GM21737 (cell line): ENCODE measurements around the gene NHLH1.
"Not testable (repeated sequence)": the region's sequence is repeated elsewhere in the genome, so short reads cannot be mapped to it uniquely, and the experiment has no call there.

Experiments used
- ATAC-seq: cut with Tn5 transposase; IDR thresholded peaks from one replicate; pipeline ENCODE4 v1.9.1; 2021; ENCODE audit warnings: mild to moderate bottlenecking, moderate library complexity; ENCODE audit not compliant: unreplicated experiment

Gene NHLH1

DNA sequence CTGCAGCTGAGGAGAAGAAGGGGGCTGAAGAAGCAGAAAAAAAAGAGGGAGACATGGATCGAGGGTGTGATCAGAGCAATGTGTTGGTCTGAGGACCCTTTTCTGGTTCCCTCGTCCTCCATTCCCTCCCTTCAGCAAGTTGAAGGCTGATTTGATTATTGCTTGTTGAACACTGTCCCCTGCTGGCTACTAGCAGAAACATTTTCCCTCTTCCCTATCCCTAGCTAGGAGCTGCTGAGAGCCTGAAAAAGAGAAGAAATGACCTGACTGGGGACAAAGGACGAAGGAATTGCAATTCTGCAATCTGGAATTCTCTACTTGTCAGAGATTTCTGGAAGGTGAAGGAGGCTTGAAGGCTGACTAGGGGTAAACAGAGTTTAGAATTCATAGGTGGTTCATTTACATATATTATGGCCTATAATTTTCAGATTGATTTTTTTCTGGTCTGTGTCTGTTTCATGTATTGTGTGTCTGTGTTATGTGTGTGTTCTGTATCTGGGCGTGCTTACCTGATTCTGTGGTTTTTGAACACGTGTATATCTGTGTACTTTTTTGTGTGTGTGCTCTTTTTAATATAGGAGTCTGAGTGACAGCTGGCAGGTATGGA lies 9.8 kb downstream of the NHLH1 start:
- peak; percentile 55 for ATAC-seq

DNA sequence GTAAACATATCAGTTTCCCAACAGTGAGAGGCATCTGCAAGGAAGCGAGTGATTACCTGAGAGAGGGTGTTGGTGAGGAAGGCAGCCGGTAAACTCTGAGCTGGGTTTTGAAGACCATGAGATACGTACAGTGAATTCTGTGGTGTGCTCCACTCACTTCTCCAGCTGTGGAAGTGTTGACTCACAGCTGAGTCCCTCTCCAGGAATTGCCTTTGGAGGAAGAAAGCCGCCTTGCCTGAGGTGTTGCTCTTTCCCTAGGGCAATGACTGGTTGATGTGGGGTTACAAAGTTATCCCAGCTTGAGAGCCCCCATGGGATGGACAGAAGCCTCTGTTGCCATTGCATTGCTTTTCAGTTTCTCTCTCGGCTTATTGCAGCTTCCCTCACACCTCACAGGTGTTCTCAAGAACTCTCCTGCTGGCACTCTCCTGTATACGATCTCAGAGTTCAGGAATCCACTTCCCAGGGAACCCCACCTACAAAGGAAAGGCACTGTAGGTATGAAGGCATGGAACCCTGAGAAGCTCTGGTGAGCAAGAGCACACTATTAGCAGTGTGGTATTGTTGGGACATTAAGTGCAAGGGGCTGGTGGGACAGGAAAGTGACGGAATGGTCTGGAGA lies 10.8 kb downstream of the NHLH1 start:
- no peak for ATAC-seq

DNA sequence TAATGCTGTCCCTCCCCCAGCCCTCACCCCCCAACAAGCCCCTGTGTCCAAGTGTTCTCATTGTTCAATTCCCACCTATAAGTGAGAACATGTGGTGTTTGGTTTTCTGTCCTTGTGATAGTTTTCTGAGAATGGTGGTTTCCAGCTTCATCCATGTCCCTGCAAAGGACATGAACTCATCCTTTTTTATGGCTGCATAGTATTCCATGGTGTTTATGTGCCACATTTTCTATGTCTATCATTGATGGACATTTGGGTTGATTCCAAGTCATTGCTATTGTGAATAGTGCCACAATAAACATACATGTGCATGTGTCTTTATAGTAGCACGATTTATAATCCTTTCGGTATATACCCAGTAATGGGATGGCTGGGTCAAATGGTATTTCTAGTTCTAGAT lies 17.9 kb downstream of the NHLH1 start:
- not testable (repeated sequence) for ATAC-seq

DNA sequence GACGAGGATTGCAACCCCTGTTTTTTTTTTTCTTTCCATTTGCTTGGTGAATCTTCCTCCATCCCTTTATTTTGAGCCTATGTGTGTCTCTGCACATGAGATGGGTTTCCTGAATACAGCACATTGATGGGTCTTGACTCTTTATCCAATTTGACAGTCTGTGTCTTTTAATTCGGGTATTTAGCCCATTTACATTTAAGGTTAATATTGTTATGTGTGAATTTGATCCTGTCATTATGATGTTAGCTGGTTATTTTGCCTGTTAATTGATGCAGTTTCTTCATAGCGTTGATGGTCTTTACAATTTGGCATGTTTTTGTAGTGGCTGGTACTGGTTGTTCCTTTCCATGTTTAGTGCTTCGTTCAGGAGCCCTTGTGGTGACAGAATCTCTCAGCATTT lies 21.5 kb downstream of the NHLH1 start:
- not testable (repeated sequence) for ATAC-seq

DNA sequence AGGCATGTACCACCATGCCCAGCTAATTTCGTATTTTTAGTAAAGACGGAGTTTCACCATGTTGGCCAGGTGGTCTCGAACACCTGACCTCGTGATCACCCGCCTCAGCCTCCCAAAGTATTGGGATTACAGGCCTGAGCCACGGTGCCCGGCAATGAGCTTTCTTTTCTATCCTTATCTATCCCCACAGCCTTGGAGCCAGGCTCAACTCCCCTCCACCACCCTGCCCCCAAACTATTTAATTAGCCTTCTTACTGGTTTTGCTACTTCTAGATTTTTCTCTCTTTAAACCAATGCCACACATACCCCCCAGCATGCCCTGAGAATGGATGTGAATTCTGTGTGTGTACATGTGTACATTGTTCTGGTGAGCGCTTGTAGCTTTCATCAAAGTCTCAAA lies 27.8 kb downstream of the NHLH1 start:
- ATAC-seq, result no peak

DNA sequence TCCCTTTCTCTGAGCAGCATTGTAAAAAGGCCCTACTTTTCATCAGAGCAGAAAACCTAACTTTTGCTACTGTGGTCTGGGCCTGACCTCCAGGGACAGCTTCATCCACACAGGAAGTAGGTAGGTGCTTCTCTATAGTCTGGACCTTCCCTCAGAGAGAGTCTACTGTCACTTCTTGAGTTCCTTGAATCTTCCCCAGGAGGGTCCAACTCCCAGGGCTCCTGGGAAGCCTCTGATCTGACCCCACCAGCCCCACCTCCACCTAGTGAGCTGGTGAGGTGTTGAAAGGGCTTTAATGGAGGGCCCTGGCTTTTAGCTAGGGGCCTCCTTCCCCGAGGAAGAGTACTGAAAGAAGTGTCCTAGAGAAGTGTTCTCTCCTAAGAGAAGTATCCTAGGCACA lies 30.8 kb downstream of the NHLH1 start:
- ATAC-seq, result no peak

DNA sequence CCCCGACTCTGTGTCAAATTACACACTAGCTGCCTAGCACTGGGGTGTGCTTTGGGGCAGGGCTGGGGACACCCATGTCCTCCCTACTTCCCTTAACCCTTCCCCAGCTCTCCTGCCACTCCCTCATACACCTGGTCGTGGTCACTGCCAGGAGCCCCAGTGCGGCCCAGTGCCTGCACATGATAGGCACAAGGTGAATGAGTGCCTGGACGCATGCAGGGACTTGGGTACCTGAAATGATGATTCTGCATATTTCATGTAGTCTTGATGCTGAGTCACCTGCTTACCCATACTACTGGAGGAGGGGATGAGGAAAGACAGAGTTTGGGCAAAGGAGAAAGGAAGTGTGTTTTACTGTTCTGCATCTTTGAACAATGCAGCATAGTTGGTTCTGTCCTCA lies 32.0 kb downstream of the NHLH1 start:
- ATAC-seq, result no peak

DNA sequence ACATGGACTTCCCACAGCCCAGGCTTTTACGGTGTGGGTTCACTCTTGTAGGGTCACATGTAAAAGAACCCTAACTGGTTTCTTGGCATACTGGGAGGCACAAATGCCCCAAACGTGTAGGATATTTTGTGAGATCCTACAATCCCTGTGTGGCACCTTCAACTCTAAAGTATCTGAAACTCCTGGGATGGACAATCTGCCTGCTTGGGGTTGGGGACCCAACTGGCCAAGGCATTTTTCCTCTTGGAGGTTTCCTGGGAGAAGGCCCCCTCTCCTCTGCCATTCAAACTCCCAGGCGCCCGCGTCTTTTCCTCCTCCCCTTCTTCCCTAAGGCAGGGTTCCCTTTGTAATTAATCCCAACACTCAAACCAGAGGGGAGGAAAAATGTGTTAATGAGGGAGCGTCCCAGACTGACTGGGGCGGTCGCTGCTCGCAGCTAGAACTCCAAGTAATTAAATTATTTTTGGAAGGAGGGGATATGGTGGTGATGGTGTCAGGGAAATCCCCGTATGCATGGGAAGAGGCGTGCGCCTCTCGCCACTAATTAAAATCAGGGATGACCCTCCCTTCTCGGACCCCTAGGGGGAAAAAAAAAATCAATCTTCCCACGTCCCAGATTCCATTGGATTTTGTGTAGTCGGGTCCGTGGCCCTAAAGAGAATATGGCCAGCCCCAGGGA lies 32.8 kb downstream of the NHLH1 start:
- no peak for ATAC-seq

DNA sequence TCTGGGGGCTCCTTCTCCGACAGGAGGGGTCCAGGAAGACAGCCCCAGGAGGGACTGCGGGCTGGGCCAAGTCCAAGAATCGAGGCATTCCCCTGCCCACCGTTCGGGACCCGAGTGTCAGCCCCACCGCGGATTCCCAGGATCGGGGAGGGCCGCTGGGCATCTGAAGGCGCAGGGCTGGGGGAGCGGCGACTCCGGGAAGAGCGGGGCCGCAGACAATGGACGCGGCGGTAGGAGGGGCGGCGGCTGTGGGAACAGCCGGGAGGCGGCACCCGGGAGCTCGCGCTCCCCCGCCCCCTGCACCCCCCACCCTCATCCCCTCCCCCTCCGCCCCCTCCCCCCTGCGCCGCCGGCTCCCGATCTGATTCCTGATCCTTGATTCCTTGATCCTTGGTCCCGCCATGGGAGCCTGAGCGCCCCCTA lies 33.4 kb downstream of the NHLH1 start, which contains the start of gene VANGL2:
Gene VANGL2 (plus strand): TSS at position 342 of the 423 bp plus-strand sequence. CDS start 15,274 bp downstream, outside the sequence.
- ATAC-seq, result no peak

DNA sequence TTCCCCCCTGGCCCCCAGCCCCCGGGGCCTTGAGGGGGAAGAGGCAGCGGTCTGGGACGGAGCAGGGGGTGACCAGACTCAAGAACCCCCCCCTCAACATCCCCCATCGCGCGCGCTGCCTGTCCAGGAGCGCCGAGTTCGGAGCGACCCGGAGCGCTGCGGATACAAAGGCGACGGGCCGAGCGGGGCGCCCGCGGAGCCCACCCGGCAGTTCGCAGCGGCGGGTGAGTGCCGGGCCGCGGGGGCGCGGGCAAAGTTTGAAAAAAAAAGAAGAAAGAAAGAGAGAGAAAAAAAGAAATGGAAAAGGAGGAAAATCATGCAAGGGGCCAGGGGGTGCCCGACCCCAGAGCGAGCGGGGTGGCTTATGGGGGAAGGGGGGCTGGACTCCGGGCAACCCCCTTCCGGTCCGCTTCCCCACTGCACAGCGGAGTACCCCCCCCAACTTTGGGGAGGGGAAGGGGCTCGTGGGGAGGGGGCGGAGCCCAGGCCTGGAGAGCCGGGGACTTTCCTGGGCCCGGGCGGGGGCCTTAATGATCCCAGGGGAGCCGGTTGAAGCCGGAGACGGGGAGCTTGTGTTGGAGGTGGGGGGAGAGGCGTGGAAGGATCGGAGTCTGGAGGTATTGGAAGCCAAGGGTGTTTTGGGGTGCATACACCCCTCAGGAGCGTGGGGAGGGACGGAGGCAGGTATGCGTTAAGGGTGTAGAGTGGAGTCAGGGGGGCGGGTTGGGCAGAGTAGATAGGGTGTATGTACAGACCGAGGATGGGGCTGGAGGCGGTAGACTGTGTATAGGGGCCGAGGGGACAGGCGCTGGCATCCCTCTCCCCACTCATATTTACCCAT lies 34.0 kb downstream of the NHLH1 start:
- no peak for ATAC-seq

DNA sequence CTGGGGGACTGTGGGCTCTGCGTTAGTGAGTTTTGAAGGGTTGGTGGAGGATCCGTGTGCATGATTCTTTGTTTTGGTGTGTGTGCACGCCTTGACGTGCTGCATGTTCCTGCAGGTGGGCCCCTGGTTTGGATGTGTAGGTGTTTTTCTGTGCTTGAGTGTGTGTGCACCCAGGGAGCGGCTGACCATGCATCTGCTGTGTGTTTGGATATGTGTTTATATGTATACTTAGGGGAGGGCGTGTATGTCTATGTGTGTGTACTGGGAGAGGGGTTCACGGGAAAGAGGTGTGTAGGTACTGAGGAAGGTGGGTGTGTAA lies 34.6 kb downstream of the NHLH1 start:
- ATAC-seq, result no peak

DNA sequence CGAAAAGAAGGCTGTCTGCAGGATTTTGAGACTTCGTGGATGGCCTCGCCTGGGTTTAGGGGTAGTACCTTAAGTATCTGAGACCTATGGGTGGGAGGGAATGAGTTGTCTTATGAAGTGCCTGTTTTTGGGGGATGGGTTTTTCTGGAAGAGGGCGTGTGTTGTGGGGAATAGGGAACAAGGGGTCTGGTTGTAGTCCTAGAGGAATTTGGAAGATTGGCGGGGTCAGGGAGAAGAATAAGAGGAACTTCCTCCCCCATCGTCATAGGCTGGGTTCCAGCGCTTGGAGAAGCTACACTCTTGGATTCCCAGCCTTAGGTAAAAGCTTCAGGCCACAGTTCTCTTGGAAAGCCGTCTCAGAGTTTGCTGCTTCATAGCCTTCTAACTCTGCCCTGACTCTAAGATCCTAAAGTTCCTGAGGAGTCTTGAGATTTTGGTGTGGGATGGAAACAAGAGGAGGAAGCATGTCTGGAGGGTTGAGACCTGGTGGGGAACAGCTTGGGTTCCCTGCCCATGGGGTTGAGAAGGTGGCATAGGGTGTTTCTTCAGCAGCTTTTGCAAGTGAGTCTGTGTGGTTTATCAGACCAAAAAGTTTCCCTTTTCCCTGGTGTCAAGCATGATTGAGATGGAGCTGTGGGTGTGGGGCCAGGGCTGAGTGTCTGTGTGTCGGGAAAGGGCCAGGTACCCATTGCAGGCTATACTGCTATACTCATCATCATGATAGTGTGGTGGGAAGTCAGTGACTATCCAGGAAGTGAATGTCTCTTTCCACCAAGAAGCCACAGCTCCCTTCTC lies 35.3 kb downstream of the NHLH1 start:
- ATAC-seq, result no peak

DNA sequence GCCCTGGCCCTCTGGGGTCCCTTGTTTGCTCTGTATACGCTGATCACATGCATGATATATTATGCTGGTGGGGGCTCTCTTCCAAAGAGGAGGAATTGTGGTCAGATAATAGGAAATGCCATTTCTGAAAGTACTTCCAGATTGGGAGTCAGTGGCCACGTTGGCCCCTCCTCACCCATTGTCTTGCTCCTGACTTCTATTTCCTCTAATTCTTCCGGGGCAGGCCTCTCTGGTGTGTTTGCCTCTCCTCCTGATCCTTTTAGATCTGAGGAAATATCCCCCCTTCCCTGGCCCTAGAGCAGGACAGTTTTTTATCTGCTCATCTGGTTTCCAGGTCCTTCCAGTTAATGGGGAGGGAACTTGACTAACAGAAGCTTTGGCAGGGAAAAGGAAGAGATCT lies 36.4 kb downstream of the NHLH1 start:
- ATAC-seq, result no peak

DNA sequence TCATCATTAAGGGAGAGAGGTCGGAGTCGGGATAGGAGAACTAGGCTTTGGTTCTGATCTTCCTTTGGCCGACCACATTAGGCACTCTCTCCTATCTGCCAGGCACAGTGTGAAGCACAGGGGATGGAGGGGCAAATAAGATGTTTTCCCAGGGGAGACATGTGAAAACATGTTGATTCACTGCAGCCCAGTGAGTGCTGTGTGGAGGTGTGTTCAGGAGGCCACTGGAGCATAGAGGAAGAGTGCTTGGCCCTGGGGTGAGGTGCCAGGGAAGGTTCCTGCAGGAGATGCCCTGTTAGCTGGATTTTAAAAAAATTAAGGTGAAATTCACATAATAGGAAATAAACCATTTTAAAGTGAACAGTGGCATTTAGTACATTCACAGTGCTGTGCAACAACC lies 37.2 kb downstream of the NHLH1 start:
- ATAC-seq, result no peak

DNA sequence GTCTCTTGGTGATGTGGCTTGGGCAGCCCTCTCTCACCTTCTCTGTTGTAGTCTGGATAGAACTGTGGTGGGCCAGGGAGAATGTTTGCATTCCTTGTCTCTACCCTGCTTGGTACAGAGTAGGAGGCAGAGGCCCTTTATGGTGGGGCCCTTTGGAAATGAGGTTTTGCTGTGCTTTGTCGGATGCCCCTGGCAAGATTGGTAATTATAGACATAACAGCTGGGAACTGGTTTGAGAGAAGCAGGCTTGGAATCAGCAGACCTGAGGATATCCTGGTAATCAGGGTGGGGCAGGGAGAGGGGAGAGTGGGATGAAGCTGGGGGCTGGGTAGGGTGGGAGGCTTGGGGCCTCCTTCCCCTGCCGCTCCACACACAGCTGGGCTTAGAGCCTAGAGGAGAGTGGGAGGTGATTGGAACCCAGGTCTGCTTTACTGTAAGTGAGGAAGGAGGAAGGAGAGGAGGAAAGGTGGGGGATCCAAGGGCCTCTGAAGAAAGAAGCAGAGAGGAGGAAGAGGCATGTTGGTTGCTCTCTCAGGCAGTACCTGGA lies 38.5 kb downstream of the NHLH1 start:
- no peak for ATAC-seq

DNA sequence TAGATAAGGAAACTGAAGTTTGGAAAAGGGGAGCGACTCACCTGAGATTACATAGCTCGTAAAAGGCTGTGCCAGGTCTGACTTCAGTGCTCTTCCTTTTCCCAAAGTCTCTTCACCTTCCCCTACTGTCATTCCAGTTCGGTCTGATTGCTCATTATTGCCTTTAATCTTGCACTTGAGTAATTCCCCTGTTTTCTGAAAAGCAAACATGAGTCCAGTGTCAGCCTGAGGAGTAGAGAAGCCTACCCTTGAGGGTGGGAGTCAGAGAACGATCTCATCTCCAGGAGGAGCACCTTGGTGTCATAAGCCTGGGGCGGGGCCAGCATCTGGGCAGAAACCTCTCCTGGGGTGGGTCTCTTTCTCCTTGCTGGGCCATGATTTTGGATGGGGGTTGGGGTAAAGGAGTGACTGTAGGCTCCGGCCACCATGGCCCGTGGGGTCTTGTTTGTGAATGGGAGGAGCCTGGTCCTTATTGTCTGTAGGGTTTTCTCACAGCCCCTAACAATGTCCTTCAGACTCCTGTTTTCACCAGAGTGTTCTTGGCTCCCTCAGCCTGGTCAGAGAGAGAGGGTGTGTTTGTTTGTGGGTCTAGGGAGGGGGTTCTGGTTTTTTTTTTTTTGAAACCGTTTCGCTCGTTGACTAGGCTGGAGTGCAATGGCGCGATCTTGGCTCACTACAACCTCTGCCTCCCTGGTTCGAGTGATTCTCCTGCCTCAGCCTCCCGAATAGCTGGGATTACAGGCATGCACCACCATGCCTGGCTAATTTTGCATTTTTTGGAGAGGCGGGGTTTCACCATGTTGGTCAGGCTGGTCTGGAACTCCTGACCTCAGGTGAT lies 39.5 kb downstream of the NHLH1 start:
- ATAC-seq, result no peak

DNA sequence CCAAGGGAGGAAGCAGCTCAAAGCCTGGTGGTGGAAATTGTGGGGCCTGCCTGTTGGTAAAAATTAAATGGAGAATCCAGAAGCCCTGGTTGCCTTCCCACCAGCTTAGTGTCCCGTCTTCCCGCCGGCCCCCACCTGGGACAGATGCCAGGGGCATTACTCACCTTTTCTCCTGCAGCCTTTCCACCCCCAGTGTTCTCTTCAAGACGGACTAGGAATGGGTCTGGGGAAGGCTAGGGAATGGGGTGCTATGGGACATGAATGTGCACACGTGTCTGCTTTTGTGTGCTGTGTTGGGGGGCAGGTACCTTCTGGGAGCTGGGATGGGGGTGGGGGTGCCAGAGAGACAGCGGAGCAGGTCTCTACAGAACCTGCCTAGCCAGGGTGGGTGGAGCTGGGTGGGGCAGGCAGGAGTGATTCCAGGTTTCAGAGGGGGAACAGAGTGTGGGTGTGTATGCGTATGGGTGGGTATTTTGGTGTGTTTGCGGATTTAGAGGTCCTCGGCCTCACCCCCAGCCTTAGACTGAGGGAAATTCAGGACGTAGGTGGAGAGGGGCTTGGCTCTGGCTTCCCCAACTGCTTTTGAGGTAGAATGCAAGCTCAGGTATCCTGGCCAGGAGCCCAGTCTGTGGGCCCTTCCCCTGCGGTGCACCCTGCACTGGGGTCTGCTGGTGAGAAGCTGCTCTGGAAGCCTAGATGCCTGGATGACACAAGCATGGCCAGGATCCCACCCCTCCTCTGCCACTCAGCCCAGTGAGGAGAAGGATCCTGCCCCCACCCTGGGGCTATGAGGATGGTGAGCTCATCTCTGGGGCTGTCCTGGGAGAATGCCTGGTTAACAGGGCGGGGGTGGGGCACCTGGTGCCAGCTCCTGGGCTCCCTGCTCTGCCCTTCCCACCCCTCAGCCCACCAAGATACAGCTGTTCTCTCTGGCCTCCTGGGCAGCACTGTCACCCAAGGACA lies 41.2 kb downstream of the NHLH1 start:
- no peak for ATAC-seq

DNA sequence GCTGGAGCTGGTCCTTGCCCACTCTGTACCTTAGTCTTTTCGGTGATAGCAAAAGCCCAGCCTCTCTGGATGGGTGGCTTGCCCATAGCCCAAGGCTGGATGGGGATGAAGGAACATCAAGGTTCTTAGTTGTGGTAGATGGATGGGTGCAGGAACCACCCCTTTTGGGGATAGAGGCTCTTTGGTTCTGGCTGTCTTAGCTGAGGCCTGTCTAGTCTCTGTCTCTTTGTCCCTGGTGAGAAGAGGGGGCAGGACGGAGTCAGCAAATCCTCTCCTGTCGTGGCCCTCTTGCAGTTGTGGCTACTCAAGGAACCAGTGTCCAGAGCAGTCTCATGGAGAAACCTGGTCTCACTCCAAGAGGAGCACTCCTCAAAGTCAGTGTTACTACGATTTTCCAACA lies 42.0 kb downstream of the NHLH1 start:
- no peak for ATAC-seq
